Gastrocnemius medialis (tissue), 4 donors: ENCODE measurements around the gene ZMYM1.
"Not testable (repeated sequence)": the region's sequence is repeated elsewhere in the genome, so short reads cannot be mapped to it uniquely, and the experiment has no call there.

Experiments used
- POLR2A ChIP-seq, 2 donors: fragments of 450-650 bp; IDR thresholded peaks; one replicate each; pipeline ENCODE4 v1.6.1; 2017; ENCODE audit warnings: antibody characterized with exemption in 2 of 2, mild to moderate bottlenecking in 2 of 2, moderate library complexity in 2 of 2
- TF ChIP-seq, protein P1 (sequence below), 5 experiments: fragments of 450-650 bp in 3 of 5; fragments of 200-600 bp in 2 of 5; sonication (generic) in 2 of 5; IDR thresholded peaks in 4 of 5; conservative IDR thresholded peaks in 1 of 5; 1 replicate in 4 of 5; 2 replicates in 1 of 5; pipeline ENCODE4 v1.5.1; 2016 to 2019; ENCODE audit warnings: antibody characterized with exemption in 5 of 5, mild to moderate bottlenecking in 3 of 5, moderate library complexity in 3 of 5

DNA sequence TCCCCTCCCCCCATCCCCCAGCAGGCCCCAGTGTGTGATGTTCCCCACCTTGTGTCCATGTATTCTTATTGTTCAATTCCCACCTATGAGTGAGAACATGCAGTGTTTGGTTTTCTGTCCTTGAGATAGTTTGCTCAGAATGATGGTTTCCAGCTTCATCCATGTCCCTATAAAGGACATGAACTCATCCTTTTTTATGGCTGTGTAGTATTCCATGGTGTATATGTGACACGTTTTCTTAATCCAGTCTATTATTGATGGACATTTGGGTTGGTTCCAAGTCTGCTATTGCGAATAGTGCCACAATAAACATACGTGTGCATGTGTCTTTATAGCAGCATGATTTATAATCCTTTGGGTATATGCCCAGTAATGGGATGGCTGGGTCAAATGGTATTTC, 24.9 kb upstream of the ZMYM1 start:
- TF ChIP-seq POLR2A (IDR thresholded peaks at IDR 0.05), result not testable (repeated sequence)
- TF ChIP-seq, protein P1, sequence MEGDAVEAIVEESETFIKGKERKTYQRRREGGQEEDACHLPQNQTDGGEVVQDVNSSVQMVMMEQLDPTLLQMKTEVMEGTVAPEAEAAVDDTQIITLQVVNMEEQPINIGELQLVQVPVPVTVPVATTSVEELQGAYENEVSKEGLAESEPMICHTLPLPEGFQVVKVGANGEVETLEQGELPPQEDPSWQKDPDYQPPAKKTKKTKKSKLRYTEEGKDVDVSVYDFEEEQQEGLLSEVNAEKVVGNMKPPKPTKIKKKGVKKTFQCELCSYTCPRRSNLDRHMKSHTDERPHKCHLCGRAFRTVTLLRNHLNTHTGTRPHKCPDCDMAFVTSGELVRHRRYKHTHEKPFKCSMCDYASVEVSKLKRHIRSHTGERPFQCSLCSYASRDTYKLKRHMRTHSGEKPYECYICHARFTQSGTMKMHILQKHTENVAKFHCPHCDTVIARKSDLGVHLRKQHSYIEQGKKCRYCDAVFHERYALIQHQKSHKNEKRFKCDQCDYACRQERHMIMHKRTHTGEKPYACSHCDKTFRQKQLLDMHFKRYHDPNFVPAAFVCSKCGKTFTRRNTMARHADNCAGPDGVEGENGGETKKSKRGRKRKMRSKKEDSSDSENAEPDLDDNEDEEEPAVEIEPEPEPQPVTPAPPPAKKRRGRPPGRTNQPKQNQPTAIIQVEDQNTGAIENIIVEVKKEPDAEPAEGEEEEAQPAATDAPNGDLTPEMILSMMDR (IDR thresholded peaks at IDR 0.05 in 4 of 5, conservative IDR thresholded peaks at IDR 0.05 in 1 of 5), result not testable (repeated sequence)
